GM20431 (cell line): Measurements from ENCODE around the gene CACHD1.

Source experiments
- in situ Hi-C: fragments of 300-500 bp; cut with MseI, MboI; formaldehyde crosslinking; loops from one replicate; pipeline ENCODE4 v1.15.0; 2020; ENCODE audit warnings: low sequenced_read_pairs; ENCODE audit not compliant: unreplicated experiment

CACHD1 gene

GRCh38 chr1:64631346-64632034, 161.6 kb downstream of the CACHD1 start:
- in situ Hi-C loops = no loop called here

DNA sequence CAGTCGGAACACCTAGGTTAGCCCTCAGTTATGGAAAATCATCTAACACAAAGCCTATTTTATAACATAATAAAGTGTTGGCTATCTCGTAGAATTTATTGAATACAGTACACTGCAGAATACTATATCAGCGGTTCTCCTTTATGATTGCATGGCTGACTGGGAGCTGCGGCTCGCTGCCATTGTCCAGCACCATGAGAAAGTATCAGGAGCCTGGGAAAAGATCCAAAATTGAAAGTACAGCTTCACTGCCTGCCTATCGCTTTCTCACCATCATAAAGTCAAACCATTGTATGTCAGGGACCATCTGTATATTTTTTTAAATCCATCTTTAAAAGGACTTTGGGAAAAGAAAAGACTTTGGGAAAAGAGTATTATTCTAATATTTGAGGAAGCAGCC, 163.0 kb downstream of the CACHD1 start:
- in situ Hi-C loops = no loop called here

GRCh38 chr1:64645735-64646134, 175.8 kb downstream of the CACHD1 start:
- in situ Hi-C loops = no loop called here

- in situ Hi-C loops = no loop called here
These were observed 180.5 kb downstream of the CACHD1 start for GRCh38 chr1:64650411-64650810.

GRCh38 chr1:64651841-64652240, 181.9 kb downstream of the CACHD1 start:
- in situ Hi-C loops = no loop called here

- in situ Hi-C loops = no loop called here
These were observed 183.5 kb downstream of the CACHD1 start for GRCh38 chr1:64653466-64653865.

GRCh38 chr1:64654519-64655341, 184.8 kb downstream of the CACHD1 start:
- in situ Hi-C loops = no loop called here

DNA sequence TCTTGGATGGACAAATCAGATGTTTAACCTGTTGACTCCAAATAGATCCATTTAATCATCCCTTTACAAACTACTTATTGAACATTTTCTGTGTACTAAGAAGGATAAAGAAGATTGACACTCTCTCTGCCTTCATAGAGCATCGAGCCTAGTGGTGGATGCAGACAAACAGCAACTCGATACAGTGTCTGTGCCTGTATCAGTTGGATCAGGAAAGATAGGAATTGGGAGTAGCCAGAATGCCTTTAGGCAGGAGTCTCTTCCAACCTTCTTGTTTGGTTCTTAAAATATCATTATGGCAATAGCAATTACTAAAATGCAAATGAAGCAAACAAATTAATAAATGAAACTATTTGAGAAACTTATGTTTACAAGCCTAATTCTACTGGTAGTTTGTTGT, 185.9 kb downstream of the CACHD1 start:
- in situ Hi-C loops = no loop called here

GRCh38 chr1:64659478-64660138, 189.7 kb downstream of the CACHD1 start:
- in situ Hi-C loops = no loop called here

GRCh38 chr1:64663668-64664067, 193.7 kb downstream of the CACHD1 start:
- in situ Hi-C loops = no loop called here

- in situ Hi-C loops = no loop called here
These were observed 194.4 kb downstream of the CACHD1 start for GRCh38 chr1:64664299-64664698.

DNA sequence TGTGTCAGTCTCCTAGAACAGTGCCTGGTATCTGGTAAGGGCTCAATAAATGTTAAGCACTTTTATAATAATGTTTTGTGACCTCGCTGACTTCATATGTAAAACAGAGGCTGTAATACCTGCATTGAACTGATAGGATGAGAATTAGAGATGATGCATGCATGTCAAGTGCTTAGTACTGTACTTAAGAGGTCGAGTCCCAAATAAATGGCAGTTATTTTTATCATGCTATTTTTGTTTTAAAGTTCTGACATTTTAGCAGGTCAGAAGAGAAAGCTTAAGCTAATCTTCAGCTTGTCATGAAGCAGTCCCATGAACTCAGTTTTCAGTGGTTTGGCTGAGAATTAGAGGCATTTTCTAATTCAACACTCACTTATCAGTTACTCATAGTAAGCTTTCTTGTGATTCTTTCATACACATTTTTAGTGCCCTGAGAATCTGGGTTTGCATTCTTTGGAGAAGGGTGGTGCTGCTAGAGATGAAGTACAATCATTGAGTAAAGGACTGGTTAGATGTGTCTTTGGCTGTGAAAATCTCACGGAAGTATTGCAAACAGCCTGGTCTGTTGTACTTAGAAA, 199.3 kb downstream of the CACHD1 start:
- in situ Hi-C loops = no loop called here

GRCh38 chr1:64675718-64676345, 205.9 kb downstream of the CACHD1 start:
- in situ Hi-C loops = no loop called here

GRCh38 chr1:64676386-64676785, 206.5 kb downstream of the CACHD1 start:
- in situ Hi-C loops = no loop called here

- in situ Hi-C loops = no loop called here
These were observed 207.6 kb downstream of the CACHD1 start for GRCh38 chr1:64677532-64677931.

DNA sequence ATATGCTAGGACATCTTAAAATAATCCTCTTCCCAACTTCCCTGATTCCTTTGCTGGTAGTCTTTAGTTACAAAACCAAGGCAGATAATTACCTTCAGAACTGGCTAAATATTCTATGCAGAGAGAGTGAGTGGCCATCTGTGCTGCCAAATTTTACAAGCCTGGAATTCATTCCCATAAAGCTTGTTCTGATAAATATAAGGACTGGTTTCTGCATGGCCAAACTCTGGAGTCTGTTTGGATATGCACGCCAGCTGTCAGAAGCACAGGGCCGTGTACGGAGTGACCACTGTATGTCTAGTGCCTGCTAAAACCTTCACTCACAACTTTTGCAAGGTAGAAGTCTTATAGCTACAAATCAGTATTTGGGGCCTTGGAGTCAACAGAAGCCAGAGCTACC, 208.4 kb downstream of the CACHD1 start:
- in situ Hi-C loops = no loop called here

DNA sequence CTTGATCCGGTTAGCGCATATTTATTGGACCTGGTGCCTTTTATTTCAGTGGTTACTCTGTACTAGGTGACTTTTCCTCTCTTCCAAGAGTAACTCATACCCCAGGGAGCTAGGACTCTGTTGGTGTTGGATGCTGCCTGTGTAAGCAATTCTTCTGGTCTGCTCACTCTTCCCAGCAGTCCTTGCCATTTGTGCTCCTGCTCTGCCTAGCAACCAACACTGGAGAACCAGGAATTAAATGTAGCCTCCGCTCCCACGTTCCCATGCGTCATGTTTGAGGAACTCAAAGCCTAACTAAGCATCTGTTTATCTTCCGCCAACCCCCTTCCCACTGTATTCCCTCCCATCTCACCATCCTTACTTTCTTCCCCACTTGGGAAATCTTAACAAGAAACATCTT, 209.2 kb downstream of the CACHD1 start:
- in situ Hi-C loops = no loop called here

GRCh38 chr1:64680599-64680998, 210.7 kb downstream of the CACHD1 start:
- in situ Hi-C loops = no loop called here

DNA sequence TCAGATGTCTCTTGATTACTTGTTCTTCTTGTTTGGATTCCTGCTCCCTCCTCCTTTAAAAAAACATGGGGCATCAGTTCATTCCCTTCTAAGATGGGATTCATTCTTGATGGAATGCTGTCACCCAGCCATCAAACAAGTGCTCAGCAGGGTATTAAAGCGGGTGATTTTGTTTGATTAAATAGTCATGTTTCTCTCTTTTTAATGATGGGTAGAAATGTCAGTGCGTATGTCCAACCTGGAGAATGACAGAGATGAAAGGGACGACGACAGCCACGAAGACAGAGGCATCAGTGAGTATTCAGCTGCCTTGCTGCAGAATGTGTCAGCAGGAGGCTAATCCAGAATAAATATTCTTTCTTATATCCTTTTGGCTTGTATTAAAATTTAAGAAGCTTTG, 211.1 kb downstream of the CACHD1 start:
- in situ Hi-C loops = no loop called here

GRCh38 chr1:64683419-64683818, 213.5 kb downstream of the CACHD1 start:
- in situ Hi-C loops = no loop called here
